ENCODE results near the gene ZFP36L1. TPM values are rescaled to one million over a fixed set of nuclear protein-coding genes. Genes with fewer than 3 reads are reported as not detected.

The ZFP36L1 gene
- total and polyA plus RNA-seq, 2 donors (not counting 3 experiments of a cell fraction or from before 2014, with no cell fraction given) = 46.0 to 89.6 TPM

- dilution Hi-C loops (cut with MboI; ENCODE audit: extremely low pct_ligation_motif_present, low sequenced_read_pairs) (loop anchor here (25.0 kb wide), 1 partner anchor 885 kb away; no protein-coding TSS in a partner anchor), intact Hi-C loops (cut with micrococcal nuclease) (no loop called here)
- Histone ChIP-seq H3K79me2 (ENCODE audit: control insufficient read depth, insufficient read depth, low read length) (no peaks in the 10 kb centered on the region), H3K4me2 (ENCODE audit: insufficient read depth, low read length) (no peak overlapping the region), H3K9me1 (replicated peaks; ENCODE audit: control insufficient read depth, extremely low read depth, insufficient read depth, low read length) (no peaks in the 10 kb centered on the region), H3K36me3 (ENCODE audit: control insufficient read depth in 2 of 2, extremely low read depth in 1 of 2, insufficient read depth in 2 of 2, low read length in 2 of 2) (no peaks in the 10 kb centered on the region), H4K20me1 (replicated peaks; ENCODE audit: control insufficient read depth, extremely low read depth, insufficient read depth, low read length) (no peaks in the 10 kb centered on the region), H2AFZ (ENCODE audit: low read depth, low read length) (no peak overlapping the region), H3K4me1 (ENCODE audit: control insufficient read depth, extremely low read depth, insufficient read depth, low read length) (no peaks in the 10 kb centered on the region), H3K9ac (replicated peaks; ENCODE audit: extremely low read depth, insufficient read depth, low read length) (no peak overlapping the region), H3K4me3 (replicated peaks in 1 of 3; ENCODE audit: insufficient read depth in 1 of 3, low read depth in 1 of 3, low read length in 3 of 3) (no peak overlapping the region), H3K9me3 (replicated peaks; ENCODE audit: control insufficient read depth, insufficient read depth, low read length) (no peaks in the 10 kb centered on the region), H3K27me3 (ENCODE audit: control insufficient read depth in 2 of 2, insufficient read depth in 2 of 2, low read length in 2 of 2) (no peaks in the 10 kb centered on the region), H3K27ac (ENCODE audit: insufficient read depth, low read depth, low read length) (no peak overlapping the region)
- DNase-seq (ENCODE audit: low read depth, low spot score) (no peak), FAIRE-seq (no peak)
- TF ChIP-seq POLR2A (IDR thresholded peaks at IDR 0.05; ENCODE audit: low read depth, low read length) (no peak), MYC (IDR thresholded peaks at IDR 0.05; ENCODE audit: low read depth, low read length) (no peak), POLR2AphosphoS5 (IDR thresholded peaks at IDR 0.05; ENCODE audit: insufficient read depth, low read depth, low read length) (no peak), GATA2 (IDR thresholded peaks at IDR 0.05; ENCODE audit: insufficient read depth, insufficient read length, low read depth, low read length) (no peak), CTCF (IDR thresholded peaks at IDR 0.05; ENCODE audit: extremely low read depth in 1 of 2, insufficient read depth in 1 of 2, low read depth in 1 of 2, low read length in 2 of 2) (no peak), EZH2 (IDR thresholded peaks at IDR 0.05; ENCODE audit: borderline replicate concordance, low read depth, low read length, severe bottlenecking) (no peak)
- no TSS peak for BruUV-seq (replicated peaks)
- CTCF ChIA-PET = interaction anchor here (0.5 to 2.0 kb wide), 3 partner anchors 22 to 888 kb away, joined by 3 to 8 read pairs (median 3); no protein-coding TSS in a partner anchor
- POLR2A ChIA-PET = no interaction called here
Observed at GRCh38 chr14:68822132-68822651, 29.3 kb upstream of the ZFP36L1 start.

Measured in endothelial cell of umbilical vein (primary cell).